Measurements from ENCODE around the gene RBP5.
"Not testable (repeated sequence)": the region's sequence is repeated elsewhere in the genome, so short reads cannot be mapped to it uniquely, and the experiment has no call there.

RBP5 gene

GRCh38 chr12:7121324-7121723 lies 7.4 kb downstream of the RBP5 start:
- no peak for DNase-seq

- DNase-seq, result no peak
Measured at GRCh38 chr12:7120166-7120565, 8.5 kb downstream of the RBP5 start.

- DNase-seq, result no peak
Measured at GRCh38 chr12:7118881-7119280, 9.8 kb downstream of the RBP5 start.

GRCh38 chr12:7117670-7118069 lies 11.0 kb downstream of the RBP5 start:
- DNase-seq, result no peak

- DNase-seq, result no peak
Measured at GRCh38 chr12:7116916-7117315, 11.8 kb downstream of the RBP5 start.

GRCh38 chr12:7116196-7116595 lies 12.5 kb downstream of the RBP5 start:
- DNase-seq, result no peak

- peak; percentile 33 for DNase-seq
Measured at GRCh38 chr12:7114851-7115250, 13.8 kb downstream of the RBP5 start.

GRCh38 chr12:7114008-7114407 lies 14.7 kb downstream of the RBP5 start:
- peak; percentile 34 for DNase-seq

- DNase-seq, result no peak
Measured at GRCh38 chr12:7113389-7113871, 15.3 kb downstream of the RBP5 start.

- DNase-seq, result no peak
Measured at GRCh38 chr12:7112041-7112440, 16.6 kb downstream of the RBP5 start.

GRCh38 chr12:7110661-7111060 lies 18.0 kb downstream of the RBP5 start:
- DNase-seq, result no peak

GRCh38 chr12:7109572-7109920 lies 19.1 kb downstream of the RBP5 start:
- DNase-seq, result no peak

GRCh38 chr12:7108796-7109571 lies 19.7 kb downstream of the RBP5 start, which contains the start of gene C1RL:
Gene C1RL (minus strand): TSS chr12:7109214. CDS start chr12:7109180, 34 bp downstream.
- DNase-seq, result peak; percentile 93

- peak; percentile 90 for DNase-seq
Measured at GRCh38 chr12:7108003-7108795, 20.5 kb downstream of the RBP5 start.

- DNase-seq, result no peak
Measured at GRCh38 chr12:7107636-7108002, 21.1 kb downstream of the RBP5 start.

- DNase-seq, result not testable (repeated sequence)
Measured at GRCh38 chr12:7107181-7107580, 21.5 kb downstream of the RBP5 start.

- DNase-seq, result no peak
Measured at GRCh38 chr12:7106082-7106481, 22.6 kb downstream of the RBP5 start.

- DNase-seq, result no peak
Measured at GRCh38 chr12:7103837-7104584, 24.7 kb downstream of the RBP5 start.

GRCh38 chr12:7102582-7102981 lies 26.1 kb downstream of the RBP5 start:
- DNase-seq, result no peak

- DNase-seq, result no peak
Measured at GRCh38 chr12:7101694-7102131, 27.0 kb downstream of the RBP5 start.

- DNase-seq, result no peak
Measured at GRCh38 chr12:7101047-7101693, 27.5 kb downstream of the RBP5 start.

- no peak for DNase-seq
Measured at GRCh38 chr12:7100239-7100638, 28.4 kb downstream of the RBP5 start.

Measured in islet precursor cell (in vitro differentiated cells).